Activated CD8-positive, alpha-beta memory T cell treated with anti-CD3 and anti-CD28 coated beads for 4 hours (primary cell): Measurements from ENCODE around the gene KRT71.

Source experiments
- DNase-seq, 2 donors: peaks; one replicate each; pipeline ENCODE4 v3.0.0-alpha.2; 2020; ENCODE audit warnings: low read depth in 2 of 2

The KRT71 gene

DNA sequence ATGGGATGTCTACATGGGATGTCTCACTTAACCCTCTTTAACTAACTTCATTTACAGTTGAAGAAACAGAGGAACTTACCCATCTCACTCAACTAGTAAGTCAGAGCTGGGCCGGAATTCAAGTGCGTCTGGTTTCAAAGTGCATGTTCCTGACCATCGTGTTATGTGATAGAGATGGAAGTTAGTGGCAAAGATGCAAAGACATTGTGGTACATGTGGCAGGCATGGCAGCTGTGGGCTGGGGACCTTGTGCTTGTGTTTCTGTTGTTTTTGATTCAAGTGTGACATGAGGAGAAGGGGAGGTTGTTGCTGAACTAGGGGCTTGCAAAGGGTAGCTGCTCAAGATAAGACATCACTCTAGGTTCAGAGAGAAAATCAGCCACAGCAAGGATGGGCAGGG, 23.0 kb upstream of the KRT71 start:
- no peak for DNase-seq

- no peak for DNase-seq
These were observed 22.3 kb upstream of the KRT71 start for GRCh38 chr12:52575256-52575655.

DNA sequence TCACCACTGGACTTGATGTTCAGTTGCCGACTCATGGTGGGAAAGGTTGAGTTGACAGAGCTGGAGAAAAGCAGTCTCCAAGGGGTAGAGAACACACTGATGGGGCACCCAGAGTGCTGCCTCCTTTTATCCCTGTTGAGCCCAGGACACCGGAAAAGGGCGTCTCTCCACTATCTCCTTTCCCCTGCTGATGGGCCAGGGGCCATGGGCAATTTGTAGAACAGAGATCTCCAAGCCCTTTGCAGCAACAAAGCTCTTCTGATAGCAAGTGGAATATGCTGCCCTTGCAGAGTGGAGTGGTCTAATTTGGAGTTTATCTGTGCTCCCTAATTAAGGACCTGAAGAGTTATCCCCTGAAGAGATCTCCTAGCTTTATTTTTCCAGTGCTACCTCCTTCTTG, 20.8 kb upstream of the KRT71 start, which contains the start of gene KRT74:
KRT74 (minus strand) TSS at position 101 of the 400 bp plus-strand sequence; CDS start at position 35, 66 bp downstream.
- no peak for DNase-seq

DNA sequence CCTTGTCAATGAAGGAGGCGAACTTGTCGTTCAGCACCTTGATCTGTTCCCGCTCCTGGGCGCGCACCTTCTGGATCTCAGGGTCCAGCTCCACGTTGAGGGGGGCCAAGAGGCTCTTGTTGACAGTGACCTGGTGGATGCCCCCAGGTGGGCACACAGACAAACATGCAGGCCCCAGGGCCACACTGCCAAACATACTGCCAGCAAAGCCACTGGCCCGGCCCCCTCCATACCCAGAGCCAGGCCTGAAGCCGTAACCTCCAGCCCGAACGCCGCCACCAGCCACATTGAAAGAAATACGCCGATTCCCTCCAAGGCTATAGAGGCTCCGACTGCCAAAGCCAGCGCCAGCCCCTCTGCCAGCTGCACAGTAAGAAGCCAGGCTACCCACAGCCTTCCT, 20.4 kb upstream of the KRT71 start:
- DNase-seq = no peak

GRCh38 chr12:52570511-52570910, 17.6 kb upstream of the KRT71 start:
- DNase-seq = no peak

DNA sequence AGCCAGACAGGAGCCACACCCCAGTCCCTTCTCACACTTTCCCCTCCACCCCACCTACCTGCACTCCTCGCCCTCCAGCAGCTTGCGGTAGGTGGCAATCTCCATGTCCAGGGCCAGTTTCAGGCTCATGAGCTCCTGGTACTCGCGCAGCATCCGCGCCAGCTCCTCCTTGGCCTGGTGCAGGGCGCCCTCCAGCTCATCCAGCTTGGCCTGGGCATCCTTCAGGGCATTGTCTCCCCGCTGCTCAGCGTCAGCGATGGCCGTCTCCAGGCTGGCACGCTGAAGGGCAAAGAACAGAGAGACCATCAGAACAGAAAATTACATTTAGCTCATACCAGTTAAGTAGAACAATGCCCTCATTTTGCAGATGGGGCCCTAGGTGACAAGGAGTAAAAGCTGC, 15.2 kb upstream of the KRT71 start:
- DNase-seq = no peak

DNA sequence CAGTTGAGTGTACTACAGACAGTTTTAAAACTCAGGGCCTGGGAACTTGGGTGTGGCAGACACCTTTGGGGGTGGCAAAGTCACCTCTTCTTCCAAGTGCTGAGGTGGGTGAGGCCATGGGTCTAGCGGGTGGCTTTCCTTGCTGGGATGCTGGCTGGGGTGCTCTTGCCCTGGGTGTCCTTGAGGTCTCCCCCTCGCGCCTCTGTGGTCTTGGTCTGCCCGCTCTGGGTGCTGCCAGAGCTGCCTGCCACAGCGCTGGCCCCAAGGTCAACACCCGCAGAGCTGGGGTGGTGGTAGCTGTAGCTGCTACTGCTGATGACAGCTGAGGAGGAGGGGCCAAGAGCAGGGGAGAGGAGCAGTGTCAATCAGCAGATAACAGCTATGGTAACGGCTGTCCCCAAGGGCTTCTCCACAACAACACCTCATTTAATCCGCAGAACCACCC, 13.9 kb upstream of the KRT71 start:
- DNase-seq = peak; percentile 27 to 41

DNA sequence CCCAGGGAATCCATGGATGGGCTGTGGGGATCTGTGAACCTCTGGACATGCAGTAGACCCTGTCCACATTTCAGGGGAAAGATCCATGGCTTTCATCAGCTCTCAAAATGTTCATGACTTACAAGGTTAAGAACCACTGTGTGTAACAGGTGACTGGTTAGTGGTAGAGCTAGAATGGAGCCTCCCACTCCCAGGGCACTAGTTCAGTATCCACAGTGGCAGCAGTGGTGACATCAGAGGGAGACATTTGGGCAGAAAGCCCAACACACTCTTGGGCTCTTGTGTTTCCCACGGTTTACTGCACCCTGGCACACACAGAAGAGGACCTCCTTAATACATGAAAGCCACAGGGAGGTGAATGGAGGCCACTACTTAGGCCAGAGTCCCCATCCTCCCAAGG, 11.6 kb upstream of the KRT71 start:
- DNase-seq = no peak

DNA sequence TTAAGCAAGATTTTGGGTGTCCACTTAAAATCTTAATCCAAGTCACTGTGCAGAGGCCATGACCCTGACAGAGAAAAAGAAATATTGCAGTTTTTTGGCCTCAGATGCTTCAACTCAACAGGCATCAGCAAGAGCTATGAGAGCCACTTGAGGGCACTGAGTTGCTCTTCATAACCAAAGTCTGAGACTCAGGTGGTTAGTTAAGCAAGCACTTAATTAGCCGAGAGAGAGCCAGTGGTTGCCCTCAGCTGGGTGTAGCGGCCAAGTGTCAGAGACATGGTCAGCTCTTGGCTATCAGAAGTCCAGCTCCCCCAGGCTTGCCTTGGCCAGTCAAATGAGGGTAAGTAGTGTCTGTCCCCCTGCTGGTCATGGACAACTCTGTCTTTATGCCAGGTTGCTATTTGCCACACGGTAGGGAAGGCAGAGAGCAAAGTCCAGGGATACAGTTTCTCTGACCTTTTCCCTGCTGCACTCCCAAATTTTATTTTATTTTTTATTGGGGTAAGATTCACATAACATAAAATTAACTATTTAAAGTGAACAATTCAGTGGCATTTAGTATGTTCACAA, 9.0 kb upstream of the KRT71 start:
- DNase-seq = no peak

DNA sequence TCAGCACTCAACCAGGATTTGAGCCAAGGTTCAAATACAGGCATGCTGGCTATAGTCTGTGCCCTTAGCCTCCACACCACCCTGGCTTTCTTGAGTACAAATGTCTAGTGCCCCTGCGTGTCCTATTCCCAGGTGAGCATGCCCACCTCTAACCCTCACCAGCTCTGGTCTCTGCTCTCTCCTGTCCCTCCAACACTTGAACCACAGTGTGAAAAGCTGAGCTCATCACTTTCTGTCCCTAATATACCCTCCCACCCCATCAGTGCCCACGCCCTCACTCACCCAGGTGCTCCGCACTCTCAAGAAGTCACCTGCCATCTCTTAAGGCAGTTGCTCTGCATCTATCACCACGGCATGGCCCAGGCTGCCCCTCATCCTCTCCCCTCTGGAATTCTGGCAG, 7.0 kb upstream of the KRT71 start:
- DNase-seq = no peak

- DNase-seq = no peak
These were observed 6.0 kb upstream of the KRT71 start for GRCh38 chr12:52558781-52559445.

GRCh38 chr12:52557476-52557875, 4.5 kb upstream of the KRT71 start:
- no peak for DNase-seq

GRCh38 chr12:52555577-52555976, 2.6 kb upstream of the KRT71 start:
- no peak for DNase-seq

GRCh38 chr12:52552055-52552454, 890 bp downstream of the KRT71 start:
- DNase-seq = no peak

- DNase-seq = no peak
These were observed 1.6 kb downstream of the KRT71 start for GRCh38 chr12:52551216-52551865.

GRCh38 chr12:52546126-52546525, 6.8 kb downstream of the KRT71 start:
- DNase-seq = no peak

GRCh38 chr12:52543985-52544883, 8.7 kb downstream of the KRT71 start:
- DNase-seq = no peak

DNA sequence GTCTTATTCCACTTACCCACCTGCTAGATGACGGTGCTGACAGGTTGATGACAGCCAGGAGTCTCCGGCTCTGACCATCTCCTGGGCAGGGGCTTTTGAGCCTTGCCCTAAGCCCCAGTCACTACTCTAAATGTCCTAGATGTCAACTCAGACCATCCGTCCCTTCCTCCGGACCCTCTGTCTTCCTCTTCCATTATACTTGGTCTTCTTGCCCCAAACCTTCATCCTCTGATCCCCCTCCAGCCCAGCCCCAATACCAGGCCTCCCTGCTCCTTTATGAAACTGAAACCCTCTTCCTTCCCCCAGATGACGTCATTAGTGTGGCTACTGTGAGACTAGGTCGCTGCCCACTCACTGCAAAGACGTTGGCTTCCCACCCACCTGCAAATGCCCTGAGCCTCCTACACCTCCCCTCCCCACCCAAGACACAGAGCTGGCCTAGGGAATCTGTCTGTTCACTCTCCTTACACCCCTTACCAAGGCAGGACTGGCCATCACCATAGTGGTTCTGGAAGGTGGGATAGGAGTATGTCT, 10.1 kb downstream of the KRT71 start:
- DNase-seq = no peak

DNA sequence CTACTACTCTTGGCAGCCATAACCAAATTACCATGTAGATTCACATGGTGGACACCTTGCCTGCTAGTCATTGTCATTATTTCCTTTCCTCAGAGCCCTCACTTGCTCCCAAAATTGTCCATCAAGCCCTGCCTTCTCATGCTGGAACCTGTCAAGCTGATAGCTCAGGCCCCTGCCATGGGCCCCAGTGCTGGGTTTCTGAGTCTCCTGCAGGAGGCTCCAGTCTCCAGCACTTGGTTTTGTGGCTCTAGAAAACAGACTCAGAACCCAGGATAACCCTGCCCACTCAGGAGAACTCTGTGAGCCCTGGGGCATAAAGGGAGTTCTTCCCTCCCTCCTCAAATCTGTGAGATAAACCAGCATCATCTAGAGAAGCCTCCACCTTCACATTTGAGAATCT, 10.8 kb downstream of the KRT71 start:
- no peak for DNase-seq

DNA sequence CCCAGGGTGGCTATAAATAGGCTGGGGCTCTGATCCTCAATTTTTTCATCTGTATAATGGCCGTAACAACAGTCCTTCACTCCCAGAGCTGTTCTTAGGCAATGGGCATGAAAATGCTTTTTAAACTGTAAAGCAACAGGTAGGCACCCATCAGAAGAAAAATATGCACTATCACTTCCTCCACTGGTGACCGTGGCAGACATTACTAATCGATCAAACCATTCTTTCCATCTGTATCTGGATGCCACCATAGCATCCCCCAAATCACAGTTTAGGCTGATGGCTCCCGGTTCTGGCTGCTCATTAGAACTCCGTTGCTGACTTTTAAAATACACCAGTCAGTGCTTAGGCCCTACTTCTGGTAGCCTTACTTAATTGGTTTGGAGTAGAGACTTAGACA, 11.2 kb downstream of the KRT71 start:
- DNase-seq = no peak

DNA sequence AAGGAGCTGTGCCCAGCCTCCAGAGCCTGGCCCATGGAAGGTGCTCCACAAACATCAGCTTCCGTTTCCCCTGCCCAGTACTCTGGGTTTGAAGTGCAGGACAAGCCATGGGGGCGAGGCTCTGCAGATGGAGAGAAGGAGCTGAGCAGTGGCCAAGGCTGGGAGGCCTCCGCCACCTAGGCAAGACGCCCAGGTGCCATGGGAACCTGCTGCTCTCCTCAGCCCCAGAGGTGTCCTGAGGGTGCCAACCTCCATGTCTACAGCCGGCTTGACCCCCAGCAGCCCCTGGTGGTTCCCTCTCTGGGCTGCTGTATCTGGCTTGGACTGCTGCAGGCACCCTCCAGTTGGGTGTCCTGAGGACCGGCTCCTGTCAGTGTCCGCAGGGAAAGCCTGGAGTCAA, 12.4 kb downstream of the KRT71 start:
- no peak for DNase-seq

DNA sequence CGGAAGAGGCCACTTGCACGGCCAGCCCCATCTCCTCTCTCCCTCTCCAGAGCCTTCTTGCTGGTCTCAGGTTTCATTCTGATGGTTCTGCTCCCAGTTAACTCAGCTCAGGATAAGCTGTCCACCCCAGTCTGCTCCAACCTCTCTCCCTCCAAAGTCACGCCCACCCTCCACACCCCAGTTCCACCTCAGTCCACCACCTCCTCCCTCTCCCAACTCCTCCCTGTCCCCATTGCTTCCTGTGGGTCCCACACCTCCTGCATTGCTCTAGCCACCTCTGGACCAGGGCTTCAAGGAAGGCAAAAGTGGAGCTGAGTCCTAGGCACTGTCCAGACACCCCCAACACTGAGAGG, 13.1 kb downstream of the KRT71 start:
- no peak for DNase-seq
